Gastroesophageal sphincter (tissue), 4 donors: ENCODE measurements around the gene PADI4. TPM values are rescaled to one million over a fixed set of nuclear protein-coding genes. Genes with fewer than 3 reads are reported as not detected.

ENCODE experiments used
- ATAC-seq: fragments of 150-250 bp; one replicate; pipeline ENCODE4 v1.9.1; 2016; ENCODE audit warnings: mild to moderate bottlenecking, moderate library complexity
- H3K27ac ChIP-seq, 4 donors: fragments of 200-600 bp; sonication (generic) in 3 of 4; 1 replicate in 3 of 4; 2 replicates in 1 of 4; pipeline ENCODE4 v1.5.1; 2016 to 2019
- H3K27me3 ChIP-seq: fragments of 200-600 bp; sonication (generic); one replicate; pipeline ENCODE4 v1.5.1; 2019
- H3K36me3 ChIP-seq, 2 donors: fragments of 200-600 bp; sonication (generic); one replicate each; pipeline ENCODE4 v1.5.1; 2019; ENCODE audit warnings: control low read depth in 1 of 2
- H3K4me1 ChIP-seq, 3 donors: fragments of 200-600 bp; sonication (generic); 1 replicate in 2 of 3; 2 replicates in 1 of 3; pipeline ENCODE4 v1.5.1; 2016 to 2019; ENCODE audit warnings: control low read depth in 2 of 3
- H3K4me3 ChIP-seq, 2 donors: fragments of 200-600 bp; sonication (generic); one replicate each; pipeline ENCODE4 v1.5.1; 2019; ENCODE audit warnings: mild to moderate bottlenecking in 1 of 2, moderate library complexity in 1 of 2
- H3K9me3 ChIP-seq, 3 donors: fragments of 200-600 bp; sonication (generic); one replicate each; pipeline ENCODE4 v1.5.1; 2017 to 2019; ENCODE audit warnings: control low read depth in 2 of 3
- EP300 ChIP-seq: sonication (generic); formaldehyde crosslinking; IDR thresholded peaks from one replicate; pipeline ENCODE4 v1.6.1; 2017; ENCODE audit warnings: antibody characterized with exemption, mild to moderate bottlenecking
- POLR2A ChIP-seq, 2 donors: fragments of 450-650 bp; IDR thresholded peaks; one replicate each; pipeline ENCODE4 v1.6.1; 2017; ENCODE audit warnings: antibody characterized with exemption in 2 of 2, mild to moderate bottlenecking in 2 of 2, moderate library complexity in 1 of 2
- POLR2AphosphoS5 ChIP-seq: sonication (generic); formaldehyde crosslinking; IDR thresholded peaks from one replicate; pipeline ENCODE4 v1.6.1; 2017; ENCODE audit warnings: antibody characterized with exemption
- WGBS, 2 donors: methylation state at CpG; one replicate each; pipeline ENCODE4 v1.1.5; 2018; ENCODE audit warnings: low coverage in 1 of 2; 5-methylcytosine and 5-hydroxymethylcytosine counted together
- total RNA-seq, 4 donors: library from RNA; depleted of rRNA; stranded (reverse); fragments of >200 nt; gene quantifications; one replicate each; pipeline ENCODE4 v1.1.0, GENCODE V29; 2016
- TF ChIP-seq, protein P1 (sequence below), 4 experiments: fragments of 200-600 bp in 2 of 4; fragments of 450-650 bp in 2 of 4; sonication (generic) in 1 of 4; IDR thresholded peaks; one replicate each; pipeline ENCODE4 v1.5.1; 2017 to 2019; ENCODE audit warnings: antibody characterized with exemption in 4 of 4, mild to moderate bottlenecking in 2 of 4, moderate library complexity in 2 of 4

PADI4 gene
- total RNA-seq, 4 donors from 2014 or later, result 1.6 TPM; not detected in 3

DNA sequence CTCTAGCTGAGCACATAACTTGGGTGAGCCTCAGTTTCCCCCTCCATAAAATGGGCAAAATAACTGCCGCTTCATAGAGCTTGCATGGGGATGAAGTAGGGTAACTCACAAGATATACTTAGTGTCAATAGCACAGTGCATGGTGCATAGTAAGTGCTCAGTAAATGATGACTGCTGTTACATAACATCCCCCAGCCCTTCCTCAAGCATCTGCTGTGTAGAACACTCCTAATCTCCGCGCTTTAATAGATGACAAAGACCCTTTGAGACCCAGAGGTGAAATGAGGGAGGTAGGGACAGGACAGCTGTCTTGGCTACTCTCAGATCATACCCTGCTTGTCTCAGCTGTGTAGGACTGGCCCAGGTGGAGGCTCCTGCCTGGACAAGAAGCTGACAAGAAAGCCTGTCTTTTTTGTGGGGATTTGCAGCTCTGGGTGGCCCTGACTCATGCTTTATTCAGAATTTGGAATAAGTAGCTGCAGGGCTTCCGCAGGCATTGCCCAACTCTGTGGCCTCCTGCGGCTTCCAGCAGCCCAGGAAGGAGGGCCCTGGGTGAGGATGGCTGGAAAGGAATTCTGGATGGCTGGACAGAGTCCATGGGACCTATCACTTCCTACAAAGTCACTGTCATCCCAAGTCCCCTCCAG is 20.7 kb upstream of the PADI4 start:
- WGBS, 2 donors, result 67 to 95% methylated on average over 1 to 3 of the region's 5 CpGs
- Histone ChIP-seq H3K4me3 (no peak overlapping the region), H3K36me3 (no peaks in the 10 kb centered on the region), H3K4me1 (peaks cover 0 to 4% (median 0%) of the 10 kb centered on the region in 3 donors), H3K27ac (no peak overlapping the region), H3K9me3 (no peaks in the 10 kb centered on the region), H3K27me3 (peaks cover 86% of the 10 kb centered on the region)
- TF ChIP-seq, protein P1, sequence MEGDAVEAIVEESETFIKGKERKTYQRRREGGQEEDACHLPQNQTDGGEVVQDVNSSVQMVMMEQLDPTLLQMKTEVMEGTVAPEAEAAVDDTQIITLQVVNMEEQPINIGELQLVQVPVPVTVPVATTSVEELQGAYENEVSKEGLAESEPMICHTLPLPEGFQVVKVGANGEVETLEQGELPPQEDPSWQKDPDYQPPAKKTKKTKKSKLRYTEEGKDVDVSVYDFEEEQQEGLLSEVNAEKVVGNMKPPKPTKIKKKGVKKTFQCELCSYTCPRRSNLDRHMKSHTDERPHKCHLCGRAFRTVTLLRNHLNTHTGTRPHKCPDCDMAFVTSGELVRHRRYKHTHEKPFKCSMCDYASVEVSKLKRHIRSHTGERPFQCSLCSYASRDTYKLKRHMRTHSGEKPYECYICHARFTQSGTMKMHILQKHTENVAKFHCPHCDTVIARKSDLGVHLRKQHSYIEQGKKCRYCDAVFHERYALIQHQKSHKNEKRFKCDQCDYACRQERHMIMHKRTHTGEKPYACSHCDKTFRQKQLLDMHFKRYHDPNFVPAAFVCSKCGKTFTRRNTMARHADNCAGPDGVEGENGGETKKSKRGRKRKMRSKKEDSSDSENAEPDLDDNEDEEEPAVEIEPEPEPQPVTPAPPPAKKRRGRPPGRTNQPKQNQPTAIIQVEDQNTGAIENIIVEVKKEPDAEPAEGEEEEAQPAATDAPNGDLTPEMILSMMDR (IDR thresholded peaks at IDR 0.05), result no peak
- no peak for TF ChIP-seq POLR2AphosphoS5
- no peak for TF ChIP-seq EP300
- no peak for TF ChIP-seq POLR2A (IDR thresholded peaks at IDR 0.05)
- ATAC-seq, result no peak

DNA sequence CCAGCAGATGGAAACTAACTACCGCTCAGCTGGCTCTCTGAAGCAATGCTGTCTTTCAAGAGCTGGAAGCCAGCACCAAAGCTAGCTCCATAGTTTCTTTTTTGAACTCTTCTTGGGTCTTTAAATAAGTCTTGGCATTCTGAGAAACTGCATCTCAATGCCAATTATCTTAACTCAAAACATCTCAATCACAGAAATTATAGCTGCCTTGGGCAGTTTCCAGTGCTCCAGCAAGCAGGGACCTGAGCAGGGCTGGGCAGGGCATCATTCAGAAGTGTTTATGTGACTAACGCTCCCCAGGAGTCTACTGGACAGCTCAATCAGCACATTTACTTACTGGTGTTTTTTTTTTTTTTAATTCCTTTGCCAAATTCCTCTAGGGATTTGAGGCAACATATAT is 18.3 kb upstream of the PADI4 start:
- TF ChIP-seq POLR2A (IDR thresholded peaks at IDR 0.05) (no peak), EP300 (no peak), POLR2AphosphoS5 (no peak)
- TF ChIP-seq, protein P1 (IDR thresholded peaks at IDR 0.05), result no peak

DNA sequence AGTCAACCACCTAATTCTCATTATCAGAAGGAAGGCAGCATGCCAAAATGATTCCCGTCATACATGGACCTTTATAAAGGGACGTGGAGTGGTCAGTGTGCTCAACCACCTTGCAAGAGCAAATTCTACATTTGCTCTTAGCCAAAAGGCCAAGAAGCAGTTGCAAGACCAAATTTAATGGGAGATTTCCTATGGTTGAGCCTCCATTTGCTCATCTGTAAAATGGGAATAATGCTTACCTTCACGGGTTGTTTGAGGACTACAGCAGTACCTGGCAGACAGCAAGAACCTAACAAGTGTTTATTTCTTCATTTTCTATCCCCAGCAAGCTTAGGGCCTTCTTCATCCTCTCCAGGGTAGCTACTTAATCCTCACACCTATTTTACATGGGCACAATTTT is 17.4 kb upstream of the PADI4 start:
- Histone ChIP-seq H3K36me3 (no peaks in the 10 kb centered on the region), H3K4me3 (no peak overlapping the region), H3K27me3 (peaks cover 77% of the 10 kb centered on the region), H3K4me1 (peaks cover 0 to 4% (median 0%) of the 10 kb centered on the region in 3 donors), H3K9me3 (peaks cover 0 to 4% (median 0%) of the 10 kb centered on the region in 3 donors), H3K27ac (no peak overlapping the region)
- no peak for ATAC-seq
- TF ChIP-seq POLR2AphosphoS5 (no peak), EP300 (no peak)
- TF ChIP-seq, protein P1 (IDR thresholded peaks at IDR 0.05), result no peak
- 79 to 89% methylated on average over 3 of the region's 3 CpGs for WGBS, 2 donors

More for the DNA sequence above, 18.3 kb upstream of the PADI4 start:
- ATAC-seq, result no peak
- Histone ChIP-seq H3K4me3 (no peak overlapping the region), H3K27me3 (peaks cover 79% of the 10 kb centered on the region), H3K27ac (no peak overlapping the region), H3K36me3 (no peaks in the 10 kb centered on the region), H3K4me1 (peaks cover 0 to 4% (median 0%) of the 10 kb centered on the region in 3 donors), H3K9me3 (no peaks in the 10 kb centered on the region)
- 20 to 21% methylated on average over 2 of the region's 2 CpGs for WGBS, 2 donors

DNA sequence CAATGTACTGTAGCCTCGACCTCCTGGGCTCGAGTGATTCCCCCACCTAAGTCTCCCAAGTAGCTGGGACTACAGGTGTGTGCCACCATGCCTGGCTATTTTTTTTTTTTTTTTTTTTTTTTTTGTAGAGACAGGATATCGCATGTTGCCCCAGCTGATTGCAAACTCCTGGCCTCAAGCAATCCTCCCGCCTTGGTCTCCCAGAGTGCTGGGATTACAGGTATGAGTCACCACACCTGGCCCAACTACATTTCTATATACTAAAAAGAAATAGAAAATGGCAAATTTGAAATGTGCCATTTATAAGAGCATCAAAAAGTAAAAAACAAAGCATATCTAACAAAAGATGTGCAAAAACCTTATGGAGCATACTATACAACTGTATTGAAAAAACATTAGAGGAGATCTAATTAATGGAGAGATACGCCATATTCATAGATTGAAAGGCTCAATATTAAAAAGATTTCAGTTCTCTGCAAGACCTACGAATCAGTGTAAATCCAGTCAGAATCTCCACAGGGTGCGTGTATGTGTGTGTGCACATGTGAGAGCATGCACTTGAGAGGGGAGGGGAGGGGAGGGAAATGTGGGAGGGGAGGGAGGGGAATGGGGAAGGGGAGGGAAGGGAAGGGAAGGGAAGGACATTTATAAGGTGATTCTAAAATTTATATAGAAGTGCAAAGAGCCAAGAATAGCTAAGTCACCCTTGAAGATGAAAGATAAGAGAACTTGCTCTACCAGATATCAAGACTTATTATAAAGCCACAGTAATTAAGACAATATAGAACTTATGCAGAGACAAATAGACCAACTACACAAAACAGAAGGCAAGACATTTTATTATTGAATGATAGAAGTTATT is 15.5 kb upstream of the PADI4 start:
- Histone ChIP-seq H3K27ac (no peak overlapping the region), H3K4me1 (peaks cover 0 to 4% (median 0%) of the 10 kb centered on the region in 3 donors), H3K4me3 (no peak overlapping the region), H3K36me3 (no peaks in the 10 kb centered on the region), H3K9me3 (peaks cover 0 to 16% (median 0%) of the 10 kb centered on the region in 3 donors), H3K27me3 (peaks cover 71% of the 10 kb centered on the region)
- 55 to 61% methylated on average over 6 to 7 of the region's 7 CpGs for WGBS, 2 donors
- no peak for ATAC-seq
- TF ChIP-seq POLR2AphosphoS5, result no peak
- TF ChIP-seq, protein P1 (IDR thresholded peaks at IDR 0.05), result no peak
- no peak for TF ChIP-seq EP300
- no peak for TF ChIP-seq POLR2A (IDR thresholded peaks at IDR 0.05)
